Keratinocyte (primary cell): ENCODE results near the gene OR2T8. TPM values are rescaled to one million over a fixed set of nuclear protein-coding genes. Genes with fewer than 3 reads are reported as not detected.

Experiments used
- DNase-seq: peaks from one replicate; pipeline ENCODE4 v3.0.0-alpha.2; 2011; ENCODE audit warnings: low read depth, missing footprints, low spot score
- FAIRE-seq: peaks from 2 replicates; lab custom pipeline; 2011; peaks lifted over from hg19 to GRCh38; lab: Jason Lieb, UNC
- H2AFZ ChIP-seq: 2 replicates; pipeline ENCODE4 v1.6.0; 2012; ENCODE audit warnings: low read length, control low read depth, inconsistent platforms; ENCODE audit not compliant: control insufficient read depth
- H3K27ac ChIP-seq: 2 replicates; pipeline ENCODE4 v1.5.1; 2011; ENCODE audit warnings: low read length; ENCODE audit not compliant: control insufficient read depth, insufficient read depth
- H3K27me3 ChIP-seq: 3 replicates; pipeline ENCODE4 v1.6.0; 2011; ENCODE audit warnings: low read length; ENCODE audit not compliant: control insufficient read depth, insufficient read depth; ENCODE audit errors: extremely low read depth
- H3K36me3 ChIP-seq, 2 experiments: 2 replicates in 1 of 2; 3 replicates in 1 of 2; pipeline ENCODE4 v1.5.1; 2011; ENCODE audit warnings: low read length in 2 of 2, mild to moderate bottlenecking in 1 of 2; ENCODE audit not compliant: control insufficient read depth in 2 of 2, insufficient read depth in 2 of 2; ENCODE audit errors: extremely low read depth in 1 of 2
- H3K4me1 ChIP-seq: 3 replicates; pipeline ENCODE4 v1.5.1; 2011; ENCODE audit warnings: low read length; ENCODE audit not compliant: control insufficient read depth, insufficient read depth; ENCODE audit errors: extremely low read depth
- H3K4me2 ChIP-seq: 3 replicates; pipeline ENCODE4 v1.6.0; 2011; ENCODE audit warnings: low read depth, low read length; ENCODE audit not compliant: control insufficient read depth, insufficient read depth; ENCODE audit errors: extremely low read depth
- H3K4me3 ChIP-seq, 3 experiments: fragments of 200-600 bp in 1 of 3; sonication (generic) in 1 of 3; 2 replicates in 2 of 3; 3 replicates in 1 of 3; pipeline ENCODE4 v1.5.1; 2011 to 2016; ENCODE audit warnings: low read length in 3 of 3, mild to moderate bottlenecking in 3 of 3, control low read depth in 2 of 3, inconsistent platforms in 1 of 3, low read depth in 1 of 3, mixed read lengths in 1 of 3, mixed run types in 1 of 3, moderate library complexity in 1 of 3; ENCODE audit not compliant: control insufficient read depth in 2 of 3, insufficient read depth in 2 of 3; ENCODE audit errors: extremely low read depth in 1 of 3
- H3K79me2 ChIP-seq: 2 replicates; pipeline ENCODE4 v1.6.0; 2012; ENCODE audit warnings: low read length; ENCODE audit not compliant: control insufficient read depth, insufficient read depth
- H3K9ac ChIP-seq: 3 replicates; pipeline ENCODE4 v1.6.0; 2011; ENCODE audit warnings: low read length; ENCODE audit not compliant: control insufficient read depth, insufficient read depth; ENCODE audit errors: extremely low read depth
- H3K9me1 ChIP-seq: 3 replicates; pipeline ENCODE4 v1.6.0; 2011; ENCODE audit warnings: low read length; ENCODE audit not compliant: control insufficient read depth, insufficient read depth; ENCODE audit errors: extremely low read depth
- H3K9me3 ChIP-seq: 2 replicates; pipeline ENCODE4 v1.5.1; 2012; ENCODE audit warnings: low read depth, low read length; ENCODE audit not compliant: control insufficient read depth
- H4K20me1 ChIP-seq: 3 replicates; pipeline ENCODE4 v1.6.0; 2011; ENCODE audit warnings: low read length; ENCODE audit not compliant: control insufficient read depth, insufficient read depth; ENCODE audit errors: extremely low read depth
- CTCF ChIP-seq, 3 experiments: IDR thresholded peaks in 1 of 3; conservative IDR thresholded peaks in 1 of 3; optimal IDR thresholded peaks in 1 of 3; 2 replicates in 2 of 3; 3 replicates in 1 of 3; pipeline versions ENCODE3 to v1.5.1; 2011; ENCODE audit warnings: low read length in 3 of 3, mild to moderate bottlenecking in 3 of 3, moderate library complexity in 2 of 3, control low read depth in 1 of 3, inconsistent platforms in 1 of 3; ENCODE audit not compliant: insufficient read depth in 2 of 3; ENCODE audit errors: extremely low read depth in 1 of 3
- EZH2 ChIP-seq: IDR thresholded peaks from one replicate; pipeline ENCODE4 v1.6.1; 2012; ENCODE audit warnings: inconsistent platforms, mild to moderate bottlenecking, low read length, moderate library complexity
- dilution Hi-C: fragments of 300-500 bp; cut with MboI; formaldehyde crosslinking; loops from one replicate; pipeline ENCODE4 v1.7.0; 2020; ENCODE audit warnings: low sequenced_read_pairs; ENCODE audit not compliant: extremely low pct_ligation_motif_present
- polyA plus RNA-seq, 5 experiments: library from polyadenylated mRNA; depleted of rRNA in 3 of 5; stranded (reverse) in 3 of 5; stranded (forward) in 1 of 5; unstranded in 1 of 5; fragments of >200 nt; gene quantifications; 1 replicate in 1 of 5; 2 replicates in 3 of 5; 3 replicates in 1 of 5; pipeline versions ENCODE4 v1.2.1 to v1.2.3, GENCODE V29; 2011 to 2012; ENCODE audit warnings: missing spikeins in 2 of 5, low read depth in 1 of 5, low replicate concordance in 1 of 5

Gene OR2T8
- polyA plus RNA-seq, 1 donor (not counting 4 experiments of a cell fraction or from before 2014, with no cell fraction given) = not detected

- dilution Hi-C loops = no loop called here
- no peaks in the 10 kb centered on the region for H3K9me3 ChIP-seq
These were observed 3.9 kb downstream of the OR2T8 start for GRCh38 chr1:247923941-247924340.

GRCh38 chr1:247924868-247925267, 4.8 kb downstream of the OR2T8 start, which contains the start of gene OR2AJ1:
TSS of gene OR2AJ1 (plus strand) at chr1:247924889. CDS start at chr1:247933769, 8,880 bp downstream.
- H3K27me3 ChIP-seq = no peaks in the 10 kb centered on the region
- dilution Hi-C loops = no loop called here
- no peaks in the 10 kb centered on the region for H3K4me1 ChIP-seq
- no peak for FAIRE-seq
- no peaks in the 10 kb centered on the region for H3K9me3 ChIP-seq
- DNase-seq = no peak
- TF ChIP-seq CTCF (optimal IDR thresholded peaks at IDR 0.05 in 1 of 3, IDR thresholded peaks at IDR 0.05 in 1 of 3, conservative IDR thresholded peaks at IDR 0.05 in 1 of 3; ENCODE audit: extremely low read depth in 1 of 3, insufficient read depth in 2 of 3, low read length in 3 of 3) (no peak), EZH2 (no peak)
- no peaks in the 10 kb centered on the region for H3K9me1 ChIP-seq
- no peak within 1 kb of the TSS for H3K4me3 ChIP-seq
- no peak within 1 kb of the TSS for H3K9ac ChIP-seq
- H3K4me2 ChIP-seq = no peak within 1 kb of the TSS
- no peak within 1 kb of the TSS for H3K27ac ChIP-seq
- no peaks in the 10 kb centered on the region for H3K36me3 ChIP-seq
- H4K20me1 ChIP-seq = no peaks in the 10 kb centered on the region
- no peak within 1 kb of the TSS for H2AFZ ChIP-seq
- H3K79me2 ChIP-seq = no peaks in the 10 kb centered on the region

More at GRCh38 chr1:247923941-247924340, 3.9 kb downstream of the OR2T8 start:
- H3K4me2 ChIP-seq = no peak overlapping the region
- H3K9ac ChIP-seq = no peak overlapping the region
- no peak overlapping the region for H3K4me3 ChIP-seq
- no peak overlapping the region for H3K27ac ChIP-seq
- TF ChIP-seq EZH2 (no peak), CTCF (optimal IDR thresholded peaks at IDR 0.05 in 1 of 3, IDR thresholded peaks at IDR 0.05 in 1 of 3, conservative IDR thresholded peaks at IDR 0.05 in 1 of 3; ENCODE audit: extremely low read depth in 1 of 3, insufficient read depth in 2 of 3, low read length in 3 of 3) (no peak)
- H3K36me3 ChIP-seq = no peaks in the 10 kb centered on the region
- no peak overlapping the region for H2AFZ ChIP-seq
- H3K27me3 ChIP-seq = no peaks in the 10 kb centered on the region
- no peaks in the 10 kb centered on the region for H3K4me1 ChIP-seq
- H4K20me1 ChIP-seq = no peaks in the 10 kb centered on the region
- no peak for DNase-seq
- no peaks in the 10 kb centered on the region for H3K79me2 ChIP-seq
- H3K9me1 ChIP-seq = no peaks in the 10 kb centered on the region
- FAIRE-seq = no peak
